H1 (cell line): Measurements from ENCODE around the gene MAPKAPK2. TPM values are rescaled to one million over a fixed set of nuclear protein-coding genes. Genes with fewer than 3 reads are reported as not detected.

Experiments used
- CHD1 ChIP-seq: IDR thresholded peaks from 2 replicates; pipeline ENCODE4 v1.6.1; 2012; ENCODE audit warnings: low read depth, low read length, improper control_type of control experiment
- GTF2F1 ChIP-seq: IDR thresholded peaks from 2 replicates; pipeline ENCODE4 v1.6.1; 2012; ENCODE audit warnings: low read depth, low read length, improper control_type of control experiment, borderline replicate concordance
- JUND ChIP-seq: IDR thresholded peaks from 2 replicates; pipeline ENCODE4 v1.6.1; 2011; ENCODE audit warnings: mild to moderate bottlenecking, improper control_type of control experiment, low read length
- PHF8 ChIP-seq: fragments of 200-600 bp; sonication (generic); conservative IDR thresholded peaks from 2 replicates; pipeline ENCODE4 v1.7.1; 2012; ENCODE audit warnings: low read depth, mild to moderate bottlenecking, inconsistent platforms, low read length, moderate library complexity
- POLR2AphosphoS5 ChIP-seq: IDR thresholded peaks from 2 replicates; pipeline ENCODE4 v1.6.1; 2011; ENCODE audit warnings: low read depth, low read length
- RFX5 ChIP-seq: IDR thresholded peaks from 2 replicates; pipeline ENCODE4 v1.6.1; 2011; ENCODE audit warnings: low read depth, low read length, improper control_type of control experiment, borderline replicate concordance
- SRF ChIP-seq: IDR thresholded peaks from 2 replicates; pipeline ENCODE4 v1.6.1; 2011; ENCODE audit warnings: mild to moderate bottlenecking, low read depth, low read length, moderate library complexity
- SUZ12 ChIP-seq: fragments of 200-600 bp; sonication (generic); IDR thresholded peaks from 2 replicates; pipeline ENCODE4 v1.6.1; 2012; ENCODE audit warnings: mild to moderate bottlenecking, inconsistent platforms, low read length, moderate library complexity, mixed read lengths
- TAF7 ChIP-seq: optimal IDR thresholded peaks from 2 replicates; pipeline ENCODE3; 2011; ENCODE audit warnings: low read depth, mild to moderate bottlenecking, inconsistent platforms, low read length, moderate library complexity, borderline replicate concordance
- polyA plus RNA-seq, 7 experiments: library from polyadenylated mRNA; depleted of rRNA in 3 of 7; stranded (reverse) in 5 of 7; unstranded in 2 of 7; fragments of >200 nt in 5 of 7; fragments of 200-250 nt in 2 of 7; gene quantifications; 1 replicate in 5 of 7; 2 replicates in 1 of 7; 4 replicates in 1 of 7; pipeline versions ENCODE4 v1.2.1 to v1.2.3, GENCODE V29; 2011 to 2013; ENCODE audit warnings: missing spikeins in 2 of 7, mixed read lengths in 2 of 7
- total RNA-seq: library from RNA; stranded (reverse); fragmentation: NEBNext Ultra II Directional; extraction: Animal tissue kit (Norgen Biotek cat#: 25700); gene quantifications from 2 replicates; pipeline ENCODE4 v1.2.1, GENCODE V29; 2021
- TF ChIP-seq, protein P1 (sequence below), 3 experiments: IDR thresholded peaks; 1 replicate in 2 of 3; 2 replicates in 1 of 3; pipeline versions ENCODE4 v1.5.1 to v1.6.1; 2011; ENCODE audit warnings: low read length in 3 of 3, mild to moderate bottlenecking in 3 of 3, inconsistent platforms in 2 of 3, low read depth in 1 of 3, moderate library complexity in 1 of 3; ENCODE audit not compliant: insufficient read depth in 1 of 3; ENCODE audit errors: control extremely low read depth in 1 of 3

The MAPKAPK2 gene
- total and polyA plus RNA-seq, 2 of the 8 experiments (the other 6 are each of a cell fraction or from before 2014, with no cell fraction given): 27.5 to 44.9 TPM

- TF ChIP-seq, protein P1, sequence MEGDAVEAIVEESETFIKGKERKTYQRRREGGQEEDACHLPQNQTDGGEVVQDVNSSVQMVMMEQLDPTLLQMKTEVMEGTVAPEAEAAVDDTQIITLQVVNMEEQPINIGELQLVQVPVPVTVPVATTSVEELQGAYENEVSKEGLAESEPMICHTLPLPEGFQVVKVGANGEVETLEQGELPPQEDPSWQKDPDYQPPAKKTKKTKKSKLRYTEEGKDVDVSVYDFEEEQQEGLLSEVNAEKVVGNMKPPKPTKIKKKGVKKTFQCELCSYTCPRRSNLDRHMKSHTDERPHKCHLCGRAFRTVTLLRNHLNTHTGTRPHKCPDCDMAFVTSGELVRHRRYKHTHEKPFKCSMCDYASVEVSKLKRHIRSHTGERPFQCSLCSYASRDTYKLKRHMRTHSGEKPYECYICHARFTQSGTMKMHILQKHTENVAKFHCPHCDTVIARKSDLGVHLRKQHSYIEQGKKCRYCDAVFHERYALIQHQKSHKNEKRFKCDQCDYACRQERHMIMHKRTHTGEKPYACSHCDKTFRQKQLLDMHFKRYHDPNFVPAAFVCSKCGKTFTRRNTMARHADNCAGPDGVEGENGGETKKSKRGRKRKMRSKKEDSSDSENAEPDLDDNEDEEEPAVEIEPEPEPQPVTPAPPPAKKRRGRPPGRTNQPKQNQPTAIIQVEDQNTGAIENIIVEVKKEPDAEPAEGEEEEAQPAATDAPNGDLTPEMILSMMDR (IDR thresholded peaks at IDR 0.05; ENCODE audit: control extremely low read depth in 1 of 3, insufficient read depth in 1 of 3, low read depth in 1 of 3, low read length in 3 of 3): no peak
- no peak for TF ChIP-seq CHD1
- TF ChIP-seq POLR2AphosphoS5: no peak
- no peak for TF ChIP-seq GTF2F1
- TF ChIP-seq SUZ12: no peak
- no peak for TF ChIP-seq RFX5
- TF ChIP-seq TAF7: peak; percentile 35
- TF ChIP-seq SRF: no peak
- TF ChIP-seq JUND: no peak
- no peak for TF ChIP-seq PHF8
These were observed at the start of gene MAPKAPK2 (continued) for GRCh38 chr1:206684478-206685333.
